Measurements from ENCODE around the gene MICA.

- TF ChIP-seq POLR2A (IDR thresholded peaks at IDR 0.05) (no peak), CTCF (IDR thresholded peaks at IDR 0.05) (no peak)
Measured at GRCh38 chr6:31357886-31358285, 45.5 kb upstream of the MICA start.
